ENCODE measurements around the gene SIGLEC10. TPM values are rescaled to one million over a fixed set of nuclear protein-coding genes. Genes with fewer than 3 reads are reported as not detected.
"Not testable (repeated sequence)": the region's sequence is repeated elsewhere in the genome, so short reads cannot be mapped to it uniquely, and the experiment has no call there.

The SIGLEC10 gene
- total and polyA plus RNA-seq, 9 donors = 0.30 to 9.4 (median 2.3) TPM

DNA sequence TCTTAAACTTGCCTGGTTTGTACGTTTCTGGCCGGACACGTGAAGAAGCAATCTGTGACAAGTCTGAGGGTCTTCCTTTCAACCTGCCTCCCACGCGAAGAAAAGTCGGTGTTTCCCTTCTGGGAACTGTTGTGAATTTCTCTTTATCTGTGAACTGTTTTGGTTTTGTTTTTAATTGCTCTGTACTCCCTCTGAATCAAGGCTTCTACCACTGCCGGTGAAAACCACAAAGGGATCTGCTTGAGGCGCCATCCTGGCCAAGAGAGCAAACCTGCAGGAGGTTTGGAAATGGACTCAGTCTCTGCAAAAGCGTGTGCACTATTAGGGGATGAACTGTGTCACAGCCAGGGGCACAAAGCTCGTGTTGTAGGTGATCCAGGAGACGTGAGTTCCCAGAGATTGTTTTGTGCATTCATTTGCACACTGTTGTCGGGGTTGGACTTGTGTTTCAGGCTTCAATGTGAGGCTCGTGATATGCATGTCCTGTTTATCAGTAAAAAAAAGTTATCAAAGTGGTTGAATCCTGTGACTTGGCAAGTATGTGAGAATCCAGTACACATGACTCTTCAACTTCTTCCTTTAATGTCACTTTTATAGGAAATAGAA lies 31.1 kb upstream of the SIGLEC10 start:
- no peak overlapping the region for H3K27ac ChIP-seq
- no peaks in the 10 kb centered on the region for H3K9me3 ChIP-seq
- TF ChIP-seq POLR2A (IDR thresholded peaks at IDR 0.05) = no peak
- TF ChIP-seq EP300 (IDR thresholded peaks at IDR 0.05) = no peak
- TF ChIP-seq, protein P1, sequence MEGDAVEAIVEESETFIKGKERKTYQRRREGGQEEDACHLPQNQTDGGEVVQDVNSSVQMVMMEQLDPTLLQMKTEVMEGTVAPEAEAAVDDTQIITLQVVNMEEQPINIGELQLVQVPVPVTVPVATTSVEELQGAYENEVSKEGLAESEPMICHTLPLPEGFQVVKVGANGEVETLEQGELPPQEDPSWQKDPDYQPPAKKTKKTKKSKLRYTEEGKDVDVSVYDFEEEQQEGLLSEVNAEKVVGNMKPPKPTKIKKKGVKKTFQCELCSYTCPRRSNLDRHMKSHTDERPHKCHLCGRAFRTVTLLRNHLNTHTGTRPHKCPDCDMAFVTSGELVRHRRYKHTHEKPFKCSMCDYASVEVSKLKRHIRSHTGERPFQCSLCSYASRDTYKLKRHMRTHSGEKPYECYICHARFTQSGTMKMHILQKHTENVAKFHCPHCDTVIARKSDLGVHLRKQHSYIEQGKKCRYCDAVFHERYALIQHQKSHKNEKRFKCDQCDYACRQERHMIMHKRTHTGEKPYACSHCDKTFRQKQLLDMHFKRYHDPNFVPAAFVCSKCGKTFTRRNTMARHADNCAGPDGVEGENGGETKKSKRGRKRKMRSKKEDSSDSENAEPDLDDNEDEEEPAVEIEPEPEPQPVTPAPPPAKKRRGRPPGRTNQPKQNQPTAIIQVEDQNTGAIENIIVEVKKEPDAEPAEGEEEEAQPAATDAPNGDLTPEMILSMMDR (IDR thresholded peaks at IDR 0.05) = no peak
- no peaks in the 10 kb centered on the region for H3K36me3 ChIP-seq
- 23 to 45% (median 30%) methylated on average over 13 of the region's 13 CpGs for WGBS, 3 donors
- H3K27me3 ChIP-seq = no peaks in the 10 kb centered on the region
- no peaks in the 10 kb centered on the region for H3K4me1 ChIP-seq (ENCODE audit: insufficient read depth)
- intact Hi-C loops (cut with DNase I) = no loop called here
- DNase-seq = no peak
- H3K4me3 ChIP-seq = no peak overlapping the region

GRCh38 chr19:51448011-51448410 lies 30.6 kb upstream of the SIGLEC10 start:
- DNase-seq = no peak
- no peaks in the 10 kb centered on the region for H3K9me3 ChIP-seq
- TF ChIP-seq EP300 (IDR thresholded peaks at IDR 0.05) (no peak), POLR2A (IDR thresholded peaks at IDR 0.05) (no peak)
- TF ChIP-seq, protein P1 (IDR thresholded peaks at IDR 0.05) = no peak
- H3K27ac ChIP-seq = no peak overlapping the region
- WGBS, 3 donors = 66 to 80% (median 69%) methylated on average over 7 of the region's 7 CpGs
- intact Hi-C loops (cut with DNase I) = no loop called here
- no peaks in the 10 kb centered on the region for H3K27me3 ChIP-seq
- no peaks in the 10 kb centered on the region for H3K36me3 ChIP-seq
- no peaks in the 10 kb centered on the region for H3K4me1 ChIP-seq (ENCODE audit: insufficient read depth)
- no peak overlapping the region for H3K4me3 ChIP-seq

GRCh38 chr19:51447510-51447909 lies 30.1 kb upstream of the SIGLEC10 start:
- H3K27me3 ChIP-seq; H3K4me1 ChIP-seq (ENCODE audit: insufficient read depth); H3K27ac ChIP-seq; DNase-seq; H3K4me3 ChIP-seq; H3K9me3 ChIP-seq; intact Hi-C loops (cut with DNase I); H3K36me3 ChIP-seq: not testable (repeated sequence)
- 75 to 85% (median 79%) methylated on average over 3 of the region's 3 CpGs for WGBS, 3 donors

DNA sequence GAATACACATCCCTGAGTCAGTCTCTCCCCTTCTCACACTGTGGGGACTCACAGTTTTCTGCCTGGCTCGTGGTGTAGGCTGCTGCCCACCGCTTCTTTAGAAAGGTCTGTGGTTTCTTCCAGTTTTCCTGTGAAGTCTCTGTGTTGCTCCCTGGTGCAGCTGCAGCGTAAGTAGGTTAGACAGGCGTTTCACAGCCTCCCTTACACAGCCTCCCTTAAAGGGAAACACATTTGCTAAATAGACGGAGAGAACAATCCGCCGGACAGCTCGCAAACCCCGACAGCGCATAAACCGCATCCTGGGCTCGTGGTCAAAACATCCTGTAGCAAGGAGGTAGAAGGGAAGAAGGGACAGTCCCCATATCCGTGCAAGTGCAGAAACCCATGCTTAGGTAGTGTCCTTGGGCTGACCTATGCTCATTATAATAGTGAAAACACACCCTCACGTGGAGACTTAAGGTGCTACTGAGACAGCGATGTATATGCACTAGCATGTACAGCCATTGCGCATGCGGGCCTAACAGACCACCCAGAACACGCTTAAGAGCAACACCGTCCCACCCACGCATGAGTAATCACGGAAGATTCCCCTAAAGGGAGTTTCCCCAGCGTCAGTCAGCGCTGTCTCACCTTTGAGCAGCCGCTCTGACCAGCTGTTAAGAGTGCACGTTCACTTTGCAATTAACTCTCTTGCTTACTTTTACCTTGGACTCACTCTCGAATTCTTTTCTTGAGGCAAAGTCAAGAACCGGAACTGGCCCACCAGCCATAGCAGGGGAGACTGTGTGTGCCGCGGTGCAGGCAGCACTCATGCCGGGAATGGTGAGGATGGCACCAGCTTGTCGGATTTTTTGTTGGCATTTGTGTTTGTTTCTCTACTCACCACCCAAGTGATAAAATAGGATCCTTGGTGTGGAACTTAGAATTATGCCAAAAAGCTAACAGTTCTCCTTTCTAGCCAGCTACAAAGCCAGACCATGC lies 24.3 kb upstream of the SIGLEC10 start:
- Histone ChIP-seq H3K27me3 (no peaks in the 10 kb centered on the region), H3K4me3 (no peak overlapping the region), H3K36me3 (no peaks in the 10 kb centered on the region), H3K4me1 (ENCODE audit: insufficient read depth) (no peaks in the 10 kb centered on the region), H3K9me3 (no peaks in the 10 kb centered on the region), H3K27ac (no peak overlapping the region)
- 48 to 58% (median 52%) methylated on average over 31 of the region's 31 CpGs for WGBS, 3 donors
- DNase-seq = no peak
- no peak for TF ChIP-seq POLR2A (IDR thresholded peaks at IDR 0.05)
- no peak for TF ChIP-seq EP300 (IDR thresholded peaks at IDR 0.05)
- TF ChIP-seq, protein P1 (IDR thresholded peaks at IDR 0.05) = no peak
- intact Hi-C loops (cut with DNase I) = no loop called here
